HG03575 (cell line): ENCODE measurements around the gene KHDC1L.
"Not testable (repeated sequence)": the region's sequence is repeated elsewhere in the genome, so short reads cannot be mapped to it uniquely, and the experiment has no call there.

Experiments used
- ATAC-seq: cut with Tn5 transposase; IDR thresholded peaks from one replicate; pipeline ENCODE4 v1.9.1; 2021; ENCODE audit not compliant: unreplicated experiment, insufficient number of reproducible peaks, low FRiP score; ENCODE audit errors: extremely low read depth

KHDC1L gene, protein sequence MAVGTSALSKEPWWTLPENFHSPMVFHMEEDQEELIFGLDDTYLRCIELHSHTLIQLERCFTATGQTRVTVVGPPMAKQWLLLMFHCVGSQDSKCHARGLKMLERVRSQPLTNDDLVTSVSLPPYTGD

DNA sequence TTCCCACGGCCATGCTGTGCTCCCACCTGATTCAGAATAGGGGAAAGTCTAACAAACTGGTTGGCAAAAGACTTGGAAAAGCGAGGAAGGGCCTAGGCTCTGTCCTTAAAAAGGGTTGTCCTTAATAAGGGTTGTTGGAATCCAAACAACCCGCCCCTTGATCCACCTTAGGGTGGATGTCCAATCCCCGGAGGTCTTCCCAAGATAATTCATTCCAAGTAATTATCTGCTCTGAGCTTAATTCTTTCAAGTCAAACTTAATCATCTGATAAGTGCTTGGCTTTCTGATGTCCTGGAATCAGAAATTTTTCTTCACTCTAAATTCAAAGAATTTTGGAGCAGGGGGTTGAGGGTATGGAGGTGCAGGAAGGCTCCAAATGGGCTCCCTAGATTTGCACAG, at the start of gene KHDC1L:
Gene KHDC1L (minus strand): TSS at position 101 of the 400 bp plus-strand sequence. CDS start 88 bp downstream, at position 13.
- no peak for ATAC-seq

DNA sequence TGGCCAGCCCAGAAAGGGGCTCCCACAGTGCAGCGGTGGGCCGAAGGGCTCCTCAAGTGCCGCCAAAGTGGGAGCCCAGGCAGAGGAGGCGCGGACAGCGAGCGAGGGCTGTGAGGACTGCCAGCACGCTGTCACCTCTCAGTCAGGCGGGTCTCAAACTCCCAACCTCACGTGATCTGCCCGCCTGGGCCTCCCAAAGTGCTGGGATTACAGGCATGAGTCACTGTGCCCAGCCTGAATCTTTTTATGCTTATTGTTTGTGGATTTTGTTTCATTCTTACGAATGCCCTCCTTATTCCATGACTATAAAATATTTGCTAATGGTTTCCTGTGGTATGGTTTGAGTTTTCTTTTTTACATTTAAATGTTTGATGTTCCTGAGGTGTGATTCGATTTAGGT, 44.0 kb upstream of the KHDC1L start:
- ATAC-seq: not testable (repeated sequence)

DNA sequence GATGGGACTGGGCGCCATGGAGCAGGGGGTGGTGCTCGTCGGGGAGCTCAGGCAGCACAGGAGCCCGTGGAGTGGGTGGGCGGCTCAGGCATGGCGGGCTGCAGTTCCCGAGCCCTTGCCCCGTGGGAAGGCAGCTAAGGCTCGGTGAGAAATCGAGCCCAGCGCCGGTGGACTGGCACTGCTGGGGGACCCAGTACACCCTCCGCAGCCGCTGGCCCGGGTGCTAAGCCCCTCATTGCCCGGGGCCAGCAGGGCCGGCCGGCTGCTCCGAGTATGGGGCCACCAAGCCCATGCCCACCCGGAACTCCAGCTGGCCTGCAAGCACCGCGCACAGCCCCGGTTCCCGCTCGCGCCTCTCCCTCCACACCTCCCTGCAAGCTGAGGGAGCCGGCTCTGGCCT, 43.6 kb upstream of the KHDC1L start:
- not testable (repeated sequence) for ATAC-seq

DNA sequence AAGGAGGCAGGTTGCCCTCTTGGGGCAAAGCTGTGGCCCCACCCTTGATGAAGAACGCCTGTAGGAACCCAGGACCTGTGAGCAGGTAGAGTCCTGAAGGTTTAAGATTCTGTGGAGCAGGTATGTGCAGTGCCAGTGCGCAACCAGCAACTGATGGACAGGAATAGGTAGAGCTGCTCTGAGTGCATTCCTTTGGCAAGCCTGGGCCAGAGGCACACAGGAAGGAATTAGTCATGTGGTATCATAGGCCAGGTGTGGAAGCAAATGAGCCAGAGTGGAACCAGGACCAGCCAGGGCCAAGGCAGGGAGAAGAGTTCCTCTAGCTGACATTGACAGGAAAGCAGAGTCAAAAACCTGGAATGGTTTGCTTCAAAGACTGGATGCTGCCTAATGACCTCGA, 39.1 kb upstream of the KHDC1L start:
- ATAC-seq: no peak

DNA sequence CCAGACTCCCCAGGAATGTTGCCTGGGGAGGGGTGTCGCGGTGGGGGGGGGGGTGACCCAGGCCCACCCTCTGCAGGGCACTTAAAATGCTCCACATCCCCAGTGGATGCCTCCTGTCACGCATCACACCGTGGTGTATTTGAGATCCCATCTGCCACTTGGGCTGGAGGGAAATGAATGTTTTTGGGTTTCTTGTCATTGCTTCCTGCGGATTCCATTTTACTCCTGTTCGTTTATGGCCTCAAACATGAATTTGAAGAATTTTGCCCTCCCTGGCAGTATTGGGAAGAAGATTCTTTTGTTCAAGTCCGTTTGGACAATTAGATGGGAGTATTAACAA, 38.2 kb upstream of the KHDC1L start:
- ATAC-seq: no peak

DNA sequence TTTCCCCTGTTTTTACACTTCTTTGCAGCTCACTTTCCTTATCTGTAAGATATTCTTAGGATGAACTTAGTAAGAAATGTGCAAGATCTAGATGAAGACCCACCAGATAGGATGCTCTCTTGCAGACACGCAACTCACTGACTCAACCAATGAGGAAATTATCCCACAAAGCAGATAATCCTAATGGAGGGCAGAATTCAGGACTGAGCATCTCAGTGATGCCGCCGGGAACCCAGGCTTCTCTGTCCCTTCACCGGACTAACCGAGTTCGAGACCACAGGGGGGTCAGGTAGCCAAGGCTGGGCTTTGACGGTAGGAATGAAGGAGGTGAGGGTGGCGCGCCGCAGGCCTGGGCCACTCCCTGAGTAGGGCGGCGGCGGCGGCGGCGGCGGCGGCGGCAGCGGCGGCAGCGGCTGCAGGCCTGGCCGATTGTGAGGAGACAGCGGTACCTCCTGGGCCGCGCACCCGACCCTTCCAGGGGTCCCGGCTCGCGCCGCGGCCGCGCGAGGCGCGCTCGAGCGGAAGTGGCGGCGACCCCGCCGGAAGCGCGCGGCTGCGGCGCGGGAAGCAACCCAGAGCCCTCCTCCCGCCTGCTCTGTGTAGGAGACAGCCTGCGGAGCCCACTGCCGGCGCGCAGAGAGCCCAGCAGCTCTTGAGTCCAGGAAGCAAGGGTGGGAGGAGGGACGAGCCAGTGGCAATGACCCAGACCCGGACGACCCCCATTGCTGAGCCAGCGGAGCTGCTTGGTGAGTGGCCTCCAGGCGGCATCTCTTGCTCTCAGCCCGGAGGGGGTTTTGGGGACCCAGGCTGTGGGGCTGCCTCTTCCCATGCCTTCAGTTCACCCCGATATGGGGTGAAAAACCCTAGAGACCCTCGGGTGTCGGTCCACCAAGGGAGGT, 37.6 kb upstream of the KHDC1L start, which contains the start of gene KHDC1:
Gene KHDC1 (minus strand): TSS at position 526 of the 899 bp plus-strand sequence. CDS start 20,679 bp downstream, outside the sequence.
- ATAC-seq: peak; percentile 57

DNA sequence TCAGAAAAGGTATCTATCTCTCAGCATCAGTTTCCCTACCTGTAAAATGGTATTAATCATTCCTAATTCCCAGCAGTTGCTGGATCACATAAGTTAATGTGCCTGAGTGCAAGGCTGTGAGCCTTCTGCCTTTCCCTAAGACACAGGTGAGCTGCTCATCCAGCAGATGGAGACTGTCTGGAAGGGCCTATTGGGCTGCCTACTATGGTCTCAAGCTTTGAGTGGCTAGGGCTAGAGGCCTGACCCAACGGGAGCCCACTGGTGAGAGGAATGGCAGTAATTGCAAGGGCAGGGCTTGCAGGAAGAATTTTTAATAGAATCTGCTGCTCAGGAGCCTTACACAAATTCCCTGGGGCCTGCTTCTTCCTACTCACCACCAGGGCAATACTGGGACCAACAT, 33.4 kb upstream of the KHDC1L start:
- no peak for ATAC-seq

DNA sequence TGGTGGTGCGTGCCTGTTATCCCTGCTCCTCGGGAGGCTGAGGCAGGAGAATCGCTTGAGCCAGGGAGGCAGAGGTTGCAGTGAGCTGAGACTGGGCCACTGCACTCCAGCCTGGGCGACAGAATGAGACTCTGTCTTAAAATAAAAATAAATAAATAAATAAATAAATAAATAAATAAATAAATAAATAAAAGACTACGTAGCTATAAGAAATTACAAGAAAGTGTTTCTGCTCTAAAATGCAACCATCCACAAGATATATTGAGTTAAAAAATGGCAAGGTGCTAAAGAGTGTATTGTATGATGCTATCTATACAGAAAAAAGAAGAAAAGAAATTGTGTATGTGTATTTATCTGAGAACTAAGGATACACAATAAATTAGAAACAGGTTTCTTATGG, 29.0 kb upstream of the KHDC1L start:
- not testable (repeated sequence) for ATAC-seq

DNA sequence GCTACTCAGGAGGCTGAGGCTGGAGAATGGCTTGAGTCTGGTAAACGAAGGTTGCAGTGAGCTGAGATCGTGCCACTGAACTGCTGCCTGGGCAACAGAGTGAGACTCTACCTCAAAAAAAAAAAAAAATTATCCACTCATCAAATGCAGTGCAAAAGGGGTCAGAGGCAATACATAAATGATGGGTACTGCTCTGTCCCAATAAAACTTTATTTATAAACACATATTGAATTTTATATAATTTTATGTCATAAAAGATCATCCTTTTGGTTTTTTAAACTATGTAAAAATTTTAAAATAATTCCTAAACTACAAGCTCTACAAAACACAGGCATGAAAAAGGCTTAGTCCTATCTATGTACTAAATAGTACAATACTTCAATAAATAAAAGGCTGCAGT, 27.4 kb upstream of the KHDC1L start:
- ATAC-seq: no peak

DNA sequence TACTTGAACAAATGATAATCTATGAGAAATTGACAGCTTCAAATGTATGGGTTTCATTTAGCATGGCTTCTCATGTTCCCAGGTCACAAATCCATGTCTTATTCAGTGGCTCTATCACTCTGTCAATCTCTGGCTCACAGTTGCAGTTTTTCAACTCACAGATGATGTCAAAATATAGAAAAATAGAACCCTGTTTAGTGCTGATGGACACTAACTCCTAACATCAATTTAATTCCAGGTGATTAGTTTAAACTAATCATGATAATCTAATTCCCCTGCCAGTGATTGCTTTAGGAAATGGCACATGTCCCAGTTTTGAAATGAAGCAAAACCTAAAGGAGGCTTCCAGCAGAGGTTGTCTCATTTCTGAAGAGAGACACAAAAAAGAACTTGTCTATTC, 24.7 kb upstream of the KHDC1L start:
- ATAC-seq: no peak

DNA sequence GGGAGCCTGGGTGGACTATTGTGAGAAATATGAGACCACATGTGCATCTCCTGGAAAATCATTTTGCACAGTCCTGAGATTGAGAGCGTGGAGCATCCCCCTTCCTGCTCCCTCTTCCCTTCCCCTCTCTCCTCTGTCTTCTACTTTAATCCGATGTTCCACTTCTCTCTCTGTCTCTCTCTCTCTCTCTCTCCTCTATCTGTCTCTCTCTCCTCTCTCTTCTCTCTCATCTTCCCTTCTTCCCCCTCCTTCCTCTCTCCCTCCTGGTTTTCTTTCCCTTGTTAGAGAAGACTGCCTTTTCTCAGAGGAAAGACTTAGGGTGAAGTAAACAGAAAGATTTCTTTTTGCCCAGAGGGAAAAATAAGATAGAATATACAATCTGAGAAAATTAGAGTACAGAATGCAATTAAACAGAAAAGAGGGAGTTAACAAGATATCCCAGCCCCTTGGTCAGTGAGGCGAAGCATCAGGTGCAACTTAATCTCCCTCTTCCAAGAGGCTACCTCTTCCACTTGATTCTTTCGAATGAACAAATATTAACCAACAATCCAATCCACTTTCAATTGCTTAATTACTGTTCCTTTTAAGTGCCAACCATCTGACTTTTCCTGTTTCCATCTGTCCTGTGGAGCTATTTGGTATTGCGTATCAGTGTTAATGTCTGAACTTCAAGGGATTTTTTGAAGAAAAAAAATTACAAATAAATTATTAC, 23.1 kb upstream of the KHDC1L start:
- ATAC-seq: no peak

DNA sequence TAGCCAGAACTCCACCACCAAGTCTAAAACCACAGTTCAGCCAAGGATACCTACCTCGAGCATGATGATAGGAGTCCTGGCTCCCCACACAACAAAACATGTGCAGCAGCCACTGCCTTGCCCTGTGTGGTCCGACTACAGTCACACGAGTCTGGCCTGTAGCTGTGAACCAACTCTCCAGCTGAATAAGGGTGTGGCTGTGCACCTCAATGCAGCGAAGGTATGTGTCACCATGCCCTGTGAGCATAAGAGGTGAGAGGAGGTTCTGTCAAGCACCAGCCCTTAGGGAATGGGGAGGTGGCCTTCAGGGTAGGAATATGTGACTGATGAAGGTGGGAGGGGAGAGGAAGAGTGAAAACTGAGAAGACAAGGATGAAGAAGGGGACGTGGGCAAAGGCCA, 16.7 kb upstream of the KHDC1L start:
- ATAC-seq: no peak

DNA sequence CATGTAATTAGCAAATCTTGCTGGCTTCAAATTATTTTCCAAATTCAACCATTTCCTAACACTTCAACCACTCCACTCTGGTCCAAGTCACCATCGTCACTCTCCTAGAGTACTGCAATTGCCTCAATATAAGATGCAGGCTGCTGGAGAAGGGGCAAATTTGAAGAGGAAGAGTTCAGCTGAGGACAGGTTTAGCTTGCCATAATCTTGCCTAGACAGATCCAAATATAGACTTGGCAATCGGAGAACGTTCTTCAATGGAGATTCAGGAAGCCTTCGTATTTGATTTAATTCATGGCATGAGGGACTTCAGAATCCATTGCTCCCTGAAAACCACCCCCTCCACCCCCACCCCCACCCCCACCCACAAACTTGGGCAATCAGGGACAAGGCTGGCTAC, 15.4 kb upstream of the KHDC1L start:
- no peak for ATAC-seq

DNA sequence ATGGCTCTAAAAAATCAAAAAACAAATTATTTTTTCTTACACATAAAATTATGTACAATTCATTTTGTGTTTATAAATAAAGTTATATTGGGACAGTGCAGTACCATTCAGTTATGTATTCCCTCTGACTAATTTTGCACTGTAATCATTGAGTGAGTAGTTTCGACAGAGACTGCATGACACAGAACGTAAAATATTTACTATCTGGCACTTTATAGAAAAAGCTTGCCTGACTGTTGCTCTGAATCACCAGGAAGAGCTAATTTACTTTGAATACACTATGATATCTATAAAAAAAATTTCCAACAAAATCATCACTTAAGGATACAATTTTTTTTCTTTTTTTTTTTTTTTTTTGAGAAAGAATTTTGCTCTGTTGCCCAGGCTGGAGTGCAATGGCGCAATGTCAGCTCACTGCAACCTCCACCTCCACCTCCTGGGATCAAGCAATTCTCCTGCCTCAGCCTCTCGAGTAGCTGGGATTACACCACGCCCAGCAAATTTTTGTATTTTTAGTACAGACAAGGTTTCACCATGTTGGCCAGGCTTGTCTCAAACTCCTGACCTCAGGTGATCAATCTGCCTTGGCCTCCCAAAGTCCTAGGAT, 11.0 kb upstream of the KHDC1L start:
- no peak for ATAC-seq

DNA sequence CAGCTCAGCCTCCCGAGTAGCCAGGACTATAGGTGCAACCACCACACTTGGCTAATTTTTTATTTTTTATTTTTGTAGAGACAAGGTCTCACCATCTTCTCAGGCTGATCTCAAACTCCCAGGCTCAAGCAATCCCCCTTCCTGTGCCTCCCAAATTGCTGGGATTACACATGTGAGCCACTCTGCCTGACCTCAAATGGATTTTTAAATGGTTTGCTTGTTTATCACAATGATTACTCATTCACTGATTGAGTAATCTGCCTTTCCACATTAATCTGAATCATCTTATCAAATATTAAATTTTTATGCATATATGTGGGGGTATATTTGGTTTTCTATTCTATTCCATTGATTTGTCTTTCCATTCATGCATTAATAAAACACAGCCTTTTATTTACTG, 9.4 kb upstream of the KHDC1L start:
- ATAC-seq: no peak

DNA sequence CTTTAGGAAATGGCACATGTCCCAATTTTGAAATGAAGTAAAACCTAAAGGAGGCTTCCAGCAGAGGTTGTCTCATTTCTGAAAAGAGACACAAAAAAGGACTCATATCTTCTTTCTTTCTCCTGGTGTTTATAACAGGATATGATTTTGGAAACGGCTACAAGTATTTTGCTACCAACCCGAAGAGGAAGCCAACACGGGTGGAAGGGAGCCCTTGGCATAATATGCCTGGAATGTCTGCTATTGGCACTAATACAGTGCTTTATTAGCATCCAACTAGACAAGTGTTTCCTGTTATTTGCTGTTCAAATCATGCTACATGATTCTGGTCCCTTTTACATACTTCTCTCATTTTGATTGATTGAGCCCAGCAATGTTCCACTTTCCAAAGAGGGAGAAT, 8.7 kb upstream of the KHDC1L start:
- ATAC-seq: not testable (repeated sequence)

DNA sequence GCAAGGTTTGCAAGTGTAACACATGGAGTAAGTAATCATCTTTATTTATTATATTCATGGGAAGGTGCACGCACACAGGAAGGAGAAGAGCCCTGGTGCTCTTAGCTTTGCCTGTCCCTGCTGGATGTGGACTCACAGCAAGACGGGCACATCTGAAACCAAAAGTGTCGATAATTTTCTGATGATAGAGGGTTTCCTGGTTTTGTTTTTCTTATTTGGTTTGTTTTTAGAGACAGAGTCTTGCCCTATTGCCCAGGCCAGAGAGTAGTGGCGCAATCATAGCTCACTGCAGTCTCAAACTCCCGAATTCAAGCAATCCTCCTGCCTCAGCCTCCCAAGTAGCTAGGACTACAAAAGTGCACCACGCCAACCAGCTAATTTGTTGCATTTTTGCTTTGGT, 7.8 kb upstream of the KHDC1L start:
- no peak for ATAC-seq

DNA sequence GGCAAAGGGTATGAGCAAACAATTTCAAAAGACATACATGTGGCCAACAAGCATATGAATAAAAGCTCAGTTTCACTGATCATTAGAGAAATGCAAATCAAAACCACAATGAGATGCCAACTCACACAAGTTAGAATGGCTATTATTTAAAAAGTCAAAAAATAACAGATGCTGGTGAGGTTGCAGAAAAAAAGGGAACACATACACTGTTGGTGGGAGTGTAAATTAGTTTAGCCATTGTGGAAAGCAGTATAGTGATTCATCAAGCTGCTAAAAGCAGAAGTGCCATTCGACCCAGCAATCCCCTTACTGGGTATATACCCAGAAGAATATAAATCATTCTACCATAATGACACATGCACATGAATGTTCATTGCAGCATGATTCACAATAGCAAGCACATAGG, 6.7 kb upstream of the KHDC1L start:
- ATAC-seq: no peak

DNA sequence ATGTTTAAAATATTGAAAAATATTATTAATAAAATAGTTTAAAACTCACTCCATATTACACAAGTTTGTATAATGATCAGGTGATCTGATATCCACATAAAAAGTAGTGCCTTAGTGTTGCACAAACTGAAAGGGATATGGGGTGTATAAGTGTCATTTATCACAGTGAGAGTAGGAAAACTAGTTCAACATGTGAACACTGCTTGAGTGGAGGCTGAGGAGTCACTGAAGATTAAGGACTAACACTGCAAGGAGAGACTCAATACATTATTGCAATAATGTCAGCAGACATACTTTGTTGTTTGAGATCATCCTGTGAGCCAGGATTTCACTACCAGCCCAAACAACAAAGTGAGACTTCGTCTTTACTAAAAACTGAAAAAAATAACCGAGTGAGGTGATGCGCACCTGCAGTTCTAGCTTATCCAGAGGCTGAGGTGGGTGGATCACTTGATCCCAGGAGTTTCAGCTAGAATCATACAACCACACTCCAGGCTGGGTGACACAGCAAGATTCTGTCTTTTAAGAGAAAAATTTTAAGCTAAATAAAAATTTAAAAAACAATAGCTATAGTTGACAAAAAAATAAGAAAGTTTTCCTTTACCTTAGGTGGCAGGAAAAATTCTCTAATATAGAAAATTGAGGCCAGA, 2.4 kb upstream of the KHDC1L start:
- no peak for ATAC-seq
